ENCODE results near the gene RAPGEF1.

DNA sequence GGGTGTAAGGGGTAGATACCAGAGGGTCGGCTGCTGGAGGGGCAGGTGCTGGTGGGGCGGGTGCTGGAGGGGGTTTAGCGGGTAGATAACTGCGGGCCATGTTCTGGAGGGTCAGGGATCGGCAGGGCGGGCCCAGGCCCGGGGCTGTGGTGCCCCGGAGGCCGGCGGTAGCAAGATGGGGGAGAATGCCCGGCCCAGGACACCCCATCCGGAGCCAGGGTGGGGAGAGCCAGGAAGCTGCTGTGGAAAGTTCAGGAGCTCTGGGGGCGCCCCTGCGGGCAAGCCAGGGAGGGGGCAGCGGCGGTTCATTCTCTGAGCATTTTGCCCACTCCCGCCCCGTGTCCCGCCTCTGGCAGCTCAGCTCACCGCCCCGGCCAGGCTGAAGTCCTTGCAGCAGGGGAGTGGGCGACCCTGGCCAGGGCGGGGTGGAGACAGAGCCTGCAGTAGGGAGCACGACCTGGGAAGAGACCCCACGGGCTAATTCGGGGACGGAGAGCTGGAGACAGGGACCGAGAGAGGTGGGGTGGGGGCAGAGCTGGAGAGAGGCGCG, 194.0 kb downstream of the RAPGEF1 start:
- TF ChIP-seq, protein P1, sequence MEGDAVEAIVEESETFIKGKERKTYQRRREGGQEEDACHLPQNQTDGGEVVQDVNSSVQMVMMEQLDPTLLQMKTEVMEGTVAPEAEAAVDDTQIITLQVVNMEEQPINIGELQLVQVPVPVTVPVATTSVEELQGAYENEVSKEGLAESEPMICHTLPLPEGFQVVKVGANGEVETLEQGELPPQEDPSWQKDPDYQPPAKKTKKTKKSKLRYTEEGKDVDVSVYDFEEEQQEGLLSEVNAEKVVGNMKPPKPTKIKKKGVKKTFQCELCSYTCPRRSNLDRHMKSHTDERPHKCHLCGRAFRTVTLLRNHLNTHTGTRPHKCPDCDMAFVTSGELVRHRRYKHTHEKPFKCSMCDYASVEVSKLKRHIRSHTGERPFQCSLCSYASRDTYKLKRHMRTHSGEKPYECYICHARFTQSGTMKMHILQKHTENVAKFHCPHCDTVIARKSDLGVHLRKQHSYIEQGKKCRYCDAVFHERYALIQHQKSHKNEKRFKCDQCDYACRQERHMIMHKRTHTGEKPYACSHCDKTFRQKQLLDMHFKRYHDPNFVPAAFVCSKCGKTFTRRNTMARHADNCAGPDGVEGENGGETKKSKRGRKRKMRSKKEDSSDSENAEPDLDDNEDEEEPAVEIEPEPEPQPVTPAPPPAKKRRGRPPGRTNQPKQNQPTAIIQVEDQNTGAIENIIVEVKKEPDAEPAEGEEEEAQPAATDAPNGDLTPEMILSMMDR (IDR thresholded peaks at IDR 0.05; ENCODE audit: low read depth, low read length) = no peak
- TF ChIP-seq POLR2A (IDR thresholded peaks at IDR 0.05; ENCODE audit: extremely low read depth, insufficient read length) (no peak), MYC (IDR thresholded peaks at IDR 0.05; ENCODE audit: low read depth, low read length) (no peak)
